Measurements from ENCODE around the gene STPG1.
A peak's percentile ranks its signal among the peaks of the same experiment; 100 is the strongest.

Gene STPG1

DNA sequence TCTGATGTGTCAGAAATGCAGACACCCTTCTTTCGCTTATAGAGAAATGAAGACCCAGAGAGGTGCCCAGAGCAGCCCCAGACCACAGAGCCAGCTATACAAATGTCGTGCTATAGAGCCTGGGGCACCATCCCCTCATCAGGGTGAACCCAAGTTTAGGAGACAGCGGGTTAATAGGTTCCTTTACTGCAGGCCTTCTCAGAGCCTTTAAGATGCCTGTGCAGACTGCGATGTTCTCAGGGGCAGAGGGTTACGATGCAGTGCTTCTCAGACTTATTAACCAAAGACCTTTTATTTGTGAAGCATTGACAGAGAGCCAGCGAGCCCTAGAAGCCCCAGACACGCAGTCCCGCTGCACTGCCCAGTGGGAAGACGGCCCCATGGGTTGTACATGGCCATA is 46.9 kb downstream of the STPG1 start:
- no peak for DNase-seq

- DNase-seq: peak; percentile 61
Observed at GRCh38 chr1:24364975-24365678, 48.5 kb downstream of the STPG1 start.

GRCh38 chr1:24364605-24364974 is 49.0 kb downstream of the STPG1 start:
- DNase-seq: no peak

- no peak for DNase-seq
Observed at GRCh38 chr1:24363994-24364393, 49.6 kb downstream of the STPG1 start.

DNA sequence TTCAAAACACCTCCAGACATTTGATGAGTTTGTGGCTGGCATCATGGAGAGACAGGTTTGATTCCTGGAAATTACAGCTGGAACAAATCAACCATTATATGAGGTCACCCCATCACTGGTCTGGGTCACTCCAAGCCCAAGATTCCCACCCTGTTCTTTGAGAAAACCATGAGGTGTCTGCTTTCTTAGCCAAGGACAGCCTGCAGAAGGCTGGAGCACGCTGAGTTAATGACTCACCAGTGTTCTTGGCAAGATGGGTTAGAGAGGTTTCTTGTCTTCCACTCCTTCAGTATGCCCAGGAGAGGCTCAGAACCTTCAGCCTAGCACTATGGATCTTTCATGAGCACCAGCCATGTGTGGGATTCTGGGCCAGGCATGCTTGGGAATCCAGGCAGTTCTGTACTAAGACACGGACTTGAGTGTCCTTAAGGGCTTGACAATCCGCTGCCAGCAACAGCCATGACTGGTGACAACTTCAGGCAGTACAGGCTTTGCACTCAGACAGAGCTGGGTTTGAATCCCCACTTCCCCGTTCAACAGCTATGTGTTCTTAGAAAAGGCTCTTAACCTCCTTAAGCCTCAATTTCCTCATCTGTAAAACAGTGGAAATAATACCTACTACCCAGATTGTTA is 50.5 kb downstream of the STPG1 start:
- DNase-seq: no peak

DNA sequence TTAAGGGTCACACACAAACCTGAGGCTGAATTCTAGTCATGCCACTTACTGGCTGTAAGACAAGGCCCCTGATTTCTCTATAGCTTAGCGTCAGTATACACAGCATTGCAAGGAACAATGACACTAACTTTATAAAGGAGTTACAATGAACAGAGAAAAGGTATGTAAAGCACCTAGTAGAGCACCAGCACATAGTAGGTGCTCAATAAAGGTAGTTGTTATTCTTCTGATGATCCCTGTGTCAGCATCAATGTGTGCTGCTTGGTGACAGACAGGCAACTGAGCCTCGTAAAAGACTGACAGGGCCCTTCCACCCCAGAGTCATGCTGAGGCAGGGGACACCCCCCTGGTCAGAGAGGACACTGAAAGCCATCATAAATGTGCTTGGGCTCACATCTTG is 51.2 kb downstream of the STPG1 start:
- DNase-seq: no peak

DNA sequence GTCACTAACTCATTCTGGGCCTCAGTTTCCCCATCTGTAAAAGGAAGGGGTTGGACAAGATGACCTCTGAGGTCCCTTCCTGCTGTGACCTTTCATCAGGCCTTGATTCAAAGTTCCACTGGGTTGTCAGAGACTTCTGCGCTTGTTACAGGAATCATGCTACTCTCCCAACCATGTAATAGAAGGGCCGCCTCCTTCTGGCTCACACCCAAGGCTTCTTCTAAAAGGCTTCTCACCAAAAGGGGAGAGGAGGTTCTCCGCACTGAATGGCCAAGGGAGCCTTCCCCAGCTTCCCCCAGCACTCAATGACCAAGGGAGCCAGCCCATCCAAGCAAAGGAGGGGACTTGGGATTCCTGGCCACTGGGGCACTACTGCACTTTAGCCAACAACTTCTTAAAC is 51.8 kb downstream of the STPG1 start:
- DNase-seq: no peak

- DNase-seq: no peak
Observed at GRCh38 chr1:24360681-24361080, 52.9 kb downstream of the STPG1 start.

DNA sequence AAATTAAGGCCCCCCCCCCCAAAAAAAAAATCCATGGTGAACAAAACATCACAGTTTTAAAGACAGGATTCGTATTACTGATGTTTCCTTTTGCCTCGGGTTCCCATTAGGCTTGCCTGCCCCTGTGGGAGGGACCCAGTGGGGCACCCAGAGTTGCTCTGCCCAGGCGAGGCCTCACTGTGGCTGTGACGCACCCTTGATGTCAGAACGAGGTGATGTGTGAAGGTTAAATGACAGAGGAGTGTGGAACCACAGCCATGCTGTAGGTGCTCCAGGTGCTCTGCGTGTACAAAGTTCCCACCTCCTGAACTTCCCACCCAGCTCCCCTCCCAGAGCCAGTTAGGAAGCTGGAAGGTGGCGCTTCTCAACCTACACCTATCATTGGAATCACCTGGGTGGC is 56.5 kb downstream of the STPG1 start:
- no peak for DNase-seq

- DNase-seq: no peak
Observed at GRCh38 chr1:24355466-24355865, 58.1 kb downstream of the STPG1 start.

DNA sequence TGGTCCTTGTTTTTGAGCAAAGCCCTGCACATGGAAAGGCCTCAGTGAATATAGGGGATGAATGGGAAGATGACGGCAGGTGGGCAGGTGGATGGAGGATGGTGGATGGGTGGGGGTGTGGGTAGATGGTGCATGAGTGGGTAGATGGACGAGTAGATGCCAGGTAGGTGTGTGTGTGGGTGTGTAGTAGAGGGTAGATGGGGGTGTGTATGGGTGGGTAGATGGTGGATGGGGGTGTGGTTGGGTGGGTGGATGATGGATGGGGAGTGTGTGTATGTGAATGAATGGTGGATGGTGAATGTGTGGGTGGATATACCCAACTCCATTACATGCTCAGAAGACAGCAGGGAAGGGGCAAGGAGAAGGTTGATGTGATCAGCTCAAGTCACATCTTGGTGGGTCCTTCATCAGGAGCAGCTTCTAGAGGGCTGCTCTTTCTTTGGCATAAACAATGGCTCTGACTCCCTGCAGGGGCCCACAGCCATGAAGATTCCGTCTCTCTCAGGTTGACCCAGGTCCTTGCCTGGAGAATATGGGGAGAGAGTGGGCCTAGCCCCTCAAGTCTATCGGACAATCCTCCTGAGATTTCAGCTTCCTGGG is 60.2 kb downstream of the STPG1 start:
- DNase-seq: no peak

DNA sequence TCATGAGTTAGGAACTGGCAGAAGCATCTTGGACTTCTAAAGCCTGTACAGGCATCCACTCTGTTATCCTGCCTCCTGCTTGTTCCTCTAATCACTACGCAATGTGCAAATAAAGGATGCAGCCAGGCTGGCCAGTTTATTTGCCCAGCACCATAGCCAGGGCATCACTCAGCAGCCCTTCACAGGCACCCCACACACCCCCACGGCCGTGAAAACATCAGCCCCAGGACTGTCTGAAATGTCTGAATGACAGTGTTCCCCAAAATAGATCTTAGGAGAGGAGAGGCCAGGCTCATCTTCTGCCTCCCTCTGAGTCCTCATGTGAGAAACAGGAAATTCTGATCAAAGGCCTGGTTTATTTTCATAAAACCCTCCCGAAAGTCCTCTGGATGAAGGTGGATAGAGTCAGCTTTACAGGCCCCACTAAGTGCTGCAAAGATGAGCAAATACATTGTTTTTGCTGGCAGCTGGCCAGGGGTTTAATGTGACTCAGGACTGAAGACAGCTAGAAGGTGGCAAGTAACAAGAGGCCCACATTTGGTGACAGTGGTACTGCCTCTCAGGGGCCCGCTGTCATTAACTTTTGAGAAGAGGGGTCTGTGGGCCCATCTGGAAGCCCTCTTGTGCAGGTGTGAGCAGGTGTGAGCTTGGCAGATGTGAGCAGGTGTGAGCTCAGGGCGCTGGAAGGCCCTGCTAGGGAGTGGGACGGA is 61.5 kb downstream of the STPG1 start:
- DNase-seq: no peak

- no peak for DNase-seq
Observed at GRCh38 chr1:24351247-24351646, 62.3 kb downstream of the STPG1 start.

DNA sequence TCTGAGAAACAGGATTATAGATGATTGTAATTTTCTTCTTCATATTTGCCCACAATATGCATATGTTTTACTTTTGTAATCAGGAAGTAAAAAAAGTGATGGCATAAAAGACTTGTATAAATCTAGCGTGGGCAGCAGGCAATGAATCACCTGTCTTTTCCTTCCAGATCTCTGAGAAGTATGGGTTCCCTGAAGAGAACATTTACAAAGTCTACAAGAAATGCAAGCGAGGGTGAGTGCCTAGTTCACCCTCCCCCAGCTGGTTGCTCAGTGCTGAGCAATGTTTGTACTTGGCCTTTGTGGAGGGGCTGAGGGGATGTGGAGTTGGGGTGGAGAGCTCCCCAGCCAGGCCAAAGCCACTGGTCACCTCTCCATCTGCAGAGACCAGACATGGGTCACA is 63.7 kb downstream of the STPG1 start:
- DNase-seq: no peak

DNA sequence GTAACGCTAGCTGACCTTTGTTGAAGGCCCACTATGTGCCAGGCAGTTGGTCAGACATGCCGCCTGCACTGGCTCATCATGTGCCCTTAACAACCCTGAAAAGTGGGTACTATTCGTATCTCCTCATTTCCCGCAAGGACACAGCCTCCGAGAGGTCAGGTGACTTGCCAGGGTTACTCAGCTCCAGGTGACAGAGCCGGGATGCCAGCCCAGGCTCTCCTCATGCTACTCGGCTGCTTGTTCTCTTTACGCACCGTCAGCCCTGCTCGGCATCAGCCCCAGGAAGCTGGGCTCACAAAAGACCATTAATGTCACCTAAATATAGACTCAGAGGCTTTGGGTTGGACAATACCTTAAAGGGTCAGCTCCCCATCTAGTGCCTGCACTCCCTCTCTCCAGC is 65.4 kb downstream of the STPG1 start:
- no peak for DNase-seq

GRCh38 chr1:24347159-24347934 is 66.2 kb downstream of the STPG1 start:
- no peak for DNase-seq

DNA sequence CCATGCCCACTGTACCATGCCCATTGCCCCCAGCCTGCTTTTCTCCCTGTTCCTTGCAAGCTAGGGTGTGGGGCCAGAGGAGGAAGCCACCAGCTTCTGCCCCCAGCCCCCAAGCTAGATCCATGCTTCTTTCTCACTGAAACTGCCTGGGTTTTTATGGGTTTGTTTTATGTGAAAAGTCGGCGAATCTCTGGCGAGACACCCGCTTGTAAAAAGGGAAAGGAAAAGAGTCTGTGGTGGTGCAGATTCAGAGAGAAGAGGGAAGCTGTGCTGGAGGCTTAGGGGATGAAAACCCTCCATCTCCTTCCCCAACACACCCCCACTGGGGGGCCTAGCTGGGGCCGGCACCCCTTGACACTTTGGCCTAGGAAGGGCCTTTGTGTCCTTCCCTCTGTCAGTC is 68.2 kb downstream of the STPG1 start:
- no peak for DNase-seq

DNA sequence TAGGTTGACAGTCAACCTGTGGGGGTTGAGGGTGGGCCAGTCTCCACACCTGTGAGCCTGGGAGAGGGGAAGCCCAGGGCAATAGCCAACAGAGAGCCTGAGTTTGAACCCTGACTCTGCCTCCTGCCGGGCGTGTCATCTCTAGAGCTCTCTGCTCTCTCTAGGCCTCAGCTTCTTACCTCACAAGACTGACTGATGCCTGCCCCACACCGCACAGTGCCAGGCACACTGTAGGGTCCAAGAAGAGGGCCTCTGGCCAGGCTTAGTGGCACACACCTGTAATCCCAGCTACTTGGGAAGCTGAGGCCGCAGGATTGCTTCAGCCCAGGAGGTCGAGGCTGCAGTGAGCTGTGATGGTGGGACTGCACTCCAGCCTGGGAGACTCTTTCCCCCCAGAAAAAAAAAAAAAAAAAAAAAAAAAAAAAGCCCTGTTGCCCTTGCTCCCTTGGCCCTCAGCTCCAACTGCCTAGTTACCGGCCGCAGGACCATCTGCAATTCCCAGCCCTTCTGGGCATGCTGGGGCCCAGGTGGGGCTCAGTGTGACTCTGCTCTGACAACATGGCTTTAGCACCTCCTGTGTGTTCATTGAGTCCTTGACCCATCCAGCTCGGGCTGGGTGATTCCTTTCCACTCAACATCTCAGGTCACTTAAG is 69.4 kb downstream of the STPG1 start:
- DNase-seq: no peak

GRCh38 chr1:24343412-24344089 is 70.0 kb downstream of the STPG1 start:
- no peak for DNase-seq

GRCh38 chr1:24341260-24341659 is 72.3 kb downstream of the STPG1 start:
- peak; percentile 32 for DNase-seq

DNA sequence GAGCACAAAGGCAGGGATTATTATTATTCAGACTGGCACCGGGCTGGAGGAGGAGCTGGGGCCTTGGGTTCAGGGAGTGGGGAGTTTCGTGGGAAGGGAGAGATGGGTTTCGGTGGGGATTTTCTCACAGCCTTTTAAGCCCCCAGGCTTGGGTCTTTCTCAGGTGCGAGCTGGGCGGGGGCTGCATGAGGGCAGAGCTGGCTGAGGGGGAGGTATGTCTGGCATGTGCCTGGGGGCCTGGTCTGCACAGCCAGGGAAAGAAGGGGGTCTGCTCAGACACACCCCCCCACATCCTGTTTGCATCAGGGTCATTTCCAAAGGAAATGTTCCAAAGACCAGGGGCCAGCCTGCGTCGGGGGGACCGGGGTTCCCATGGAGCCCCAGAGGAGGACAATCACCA is 72.8 kb downstream of the STPG1 start:
- DNase-seq: no peak

GRCh38 chr1:24339996-24340395 is 73.6 kb downstream of the STPG1 start:
- no peak for DNase-seq

Measured in OCI-M1 (cell line).